HepG2 (cell line): ENCODE data around the gene RANBP3L. TPM values are rescaled to one million over a fixed set of nuclear protein-coding genes. Genes with fewer than 3 reads are reported as not detected.

Experiments used
- ARNTL ChIP-seq: sonication (generic); formaldehyde crosslinking; IDR thresholded peaks from 2 replicates; pipeline ENCODE4 v1.4.0; 2020; ENCODE audit warnings: mild to moderate bottlenecking, missing genetic modification reagents
- ASH2L ChIP-seq: fragments of 300-600, 200-600 bp; sonication (generic); IDR thresholded peaks from 2 replicates; pipeline ENCODE4 v1.7.0; 2017; ENCODE audit warnings: low read depth, mild to moderate bottlenecking, moderate library complexity, mixed read lengths, low read length; ENCODE audit not compliant: insufficient read length
- BCL6 ChIP-seq: IDR thresholded peaks from 2 replicates; pipeline ENCODE4 v1.6.1; 2016; ENCODE audit warnings: missing genetic modification reagents, missing compliant biosample characterization
- BRF2 ChIP-seq: sonication (generic); formaldehyde crosslinking; IDR thresholded peaks from 2 replicates; pipeline ENCODE4 v1.8.1; 2022; ENCODE audit warnings: mild to moderate bottlenecking, missing genetic modification reagents
- CBX1 ChIP-seq: IDR thresholded peaks from one replicate; pipeline ENCODE4 v1.6.1; 2016; ENCODE audit warnings: antibody characterized with exemption, low read depth
- KIAA2018 ChIP-seq: sonication (generic); formaldehyde crosslinking; IDR thresholded peaks from 2 replicates; pipeline ENCODE4 v1.5.0; 2020; ENCODE audit warnings: mild to moderate bottlenecking, missing genetic modification reagents, borderline replicate concordance
- MAFG ChIP-seq: sonication (generic); formaldehyde crosslinking; IDR thresholded peaks from 2 replicates; pipeline ENCODE4 v1.5.1; 2020; ENCODE audit warnings: mild to moderate bottlenecking, missing genetic modification reagents
- MATR3 ChIP-seq: sonication (generic); formaldehyde crosslinking; IDR thresholded peaks from 2 replicates; pipeline ENCODE4 v1.4.0; 2020; ENCODE audit warnings: missing genetic modification reagents
- NCOR1 ChIP-seq: fragments of 200-600 bp; sonication (generic); IDR thresholded peaks from 2 replicates; pipeline ENCODE4 v1.7.0; 2017; ENCODE audit warnings: antibody characterized with exemption, low read length, borderline replicate concordance
- POLR2AphosphoS5 ChIP-seq: IDR thresholded peaks from 2 replicates; pipeline ENCODE4 v1.6.1; 2012; ENCODE audit warnings: low read depth, low read length
- PRDM4 ChIP-seq: sonication (generic); formaldehyde crosslinking; IDR thresholded peaks from 2 replicates; pipeline ENCODE4 v1.9.0; 2021; ENCODE audit warnings: missing genetic modification reagents, borderline replicate concordance
- RBAK ChIP-seq: sonication (generic); formaldehyde crosslinking; IDR thresholded peaks from 2 replicates; pipeline ENCODE4 v1.5.1; 2020; ENCODE audit warnings: mild to moderate bottlenecking, missing genetic modification reagents
- SP140L ChIP-seq: sonication (generic); formaldehyde crosslinking; IDR thresholded peaks from 2 replicates; pipeline ENCODE4 v1.4.0; 2020; ENCODE audit warnings: missing genetic modification reagents, borderline replicate concordance
- SP5 ChIP-seq: IDR thresholded peaks from 2 replicates; pipeline ENCODE4 v1.6.1; 2016; ENCODE audit warnings: low read depth, borderline replicate concordance
- ZNF101 ChIP-seq: sonication (generic); formaldehyde crosslinking; IDR thresholded peaks from 2 replicates; pipeline ENCODE4 v1.4.0; 2020; ENCODE audit warnings: mild to moderate bottlenecking, low read depth, missing genetic modification reagents, borderline replicate concordance
- ZNF205 ChIP-seq: IDR thresholded peaks from 2 replicates; pipeline ENCODE4 v1.6.1; 2018; ENCODE audit warnings: missing biosample characterization, missing genetic modification reagents
- ZNF234 ChIP-seq: sonication (generic); formaldehyde crosslinking; conservative IDR thresholded peaks from 2 replicates; pipeline ENCODE4 v1.5.1; 2020; ENCODE audit warnings: mild to moderate bottlenecking, missing genetic modification reagents
- ZNF839 ChIP-seq: sonication (generic); formaldehyde crosslinking; IDR thresholded peaks from 2 replicates; pipeline ENCODE4 v1.4.0; 2020; ENCODE audit warnings: missing genetic modification reagents, mild to moderate bottlenecking, borderline replicate concordance
- polyA plus RNA-seq, 8 experiments: library from polyadenylated mRNA; depleted of rRNA in 3 of 8; stranded (reverse) in 7 of 8; unstranded in 1 of 8; fragments of >200 nt; fragmentation: Illumina TruSeq in 4 of 8; extraction: Trizol in 4 of 8; gene quantifications; 2 replicates each; pipeline versions ENCODE4 v1.2.1 to v1.2.3, GENCODE V29; 2011 to 2016; ENCODE audit warnings: low read depth in 4 of 8, missing spikeins in 1 of 8, mixed read lengths in 1 of 8; ENCODE audit not compliant: insufficient read depth in 1 of 8
- total RNA-seq, 5 experiments: library from RNA; depleted of rRNA; stranded (reverse); fragments of >200 nt; fragmentation: Illumina TruSeq; extraction: Trizol; gene quantifications; 2 replicates each; pipeline ENCODE4 v1.2.3, GENCODE V29; 2016; ENCODE audit warnings: low read depth in 1 of 5

Gene RANBP3L
- total and polyA plus RNA-seq, 2 of the 13 experiments (the other 11 are each of a cell fraction or from before 2014, with no cell fraction given) = 0.09 TPM; not detected in 1

GRCh38 chr5:36239370-36240293 lies 62.1 kb downstream of the RANBP3L start (continued):
- TF ChIP-seq MAFG (CRISPR knock-in tag) (no peak), ARNTL (CRISPR knock-in tag) (peak; percentile 58; the same call in 1 of the 2 replicates), POLR2AphosphoS5 (peak; percentile 45), ZNF234 (CRISPR knock-in tag) (no peak), CBX1 (no peak), SP140L (CRISPR knock-in tag) (no peak), ZNF205 (CRISPR knock-in tag) (peak; percentile 42; the same call in 1 of the 2 replicates), ASH2L (peak; percentile 67), RBAK (CRISPR knock-in tag) (no peak), BCL6 (CRISPR knock-in tag) (peak; percentile 92), KIAA2018 (CRISPR knock-in tag) (no peak), SP5 (CRISPR knock-in tag) (no peak), NCOR1 (peak; percentile 80), MATR3 (CRISPR knock-in tag) (no peak), BRF2 (CRISPR knock-in tag) (no peak), ZNF839 (CRISPR knock-in tag) (no peak), ZNF101 (CRISPR knock-in tag) (no peak), PRDM4 (CRISPR knock-in tag) (no peak)
